HG03175 (cell line): Measurements from ENCODE around the gene PARD3.
"Not testable (repeated sequence)": the region's sequence is repeated elsewhere in the genome, so short reads cannot be mapped to it uniquely, and the experiment has no call there.

Experiments
- ATAC-seq: cut with Tn5 transposase; IDR thresholded peaks from one replicate; pipeline ENCODE4 v1.9.1; 2021; ENCODE audit warnings: mild to moderate bottlenecking, moderate library complexity; ENCODE audit not compliant: unreplicated experiment

Gene PARD3

GRCh38 chr10:34438741-34439140 is 376.4 kb downstream of the PARD3 start:
- no peak for ATAC-seq

GRCh38 chr10:34437906-34438305 is 377.2 kb downstream of the PARD3 start:
- ATAC-seq, result no peak

- no peak for ATAC-seq
Observed at GRCh38 chr10:34434119-34434594, 380.9 kb downstream of the PARD3 start.

GRCh38 chr10:34433241-34434076 is 381.6 kb downstream of the PARD3 start:
- ATAC-seq, result no peak

GRCh38 chr10:34432589-34432988 is 382.5 kb downstream of the PARD3 start:
- no peak for ATAC-seq

GRCh38 chr10:34430685-34431084 is 384.4 kb downstream of the PARD3 start:
- no peak for ATAC-seq

- no peak for ATAC-seq
Observed at GRCh38 chr10:34428501-34428900, 386.6 kb downstream of the PARD3 start.

GRCh38 chr10:34427911-34428216 is 387.2 kb downstream of the PARD3 start:
- ATAC-seq, result no peak

- not testable (repeated sequence) for ATAC-seq
Observed at GRCh38 chr10:34427158-34427910, 387.8 kb downstream of the PARD3 start.

- ATAC-seq, result not testable (repeated sequence)
Observed at GRCh38 chr10:34426538-34427157, 388.4 kb downstream of the PARD3 start.

- ATAC-seq, result no peak
Observed at GRCh38 chr10:34426041-34426440, 389.1 kb downstream of the PARD3 start.

- no peak for ATAC-seq
Observed at GRCh38 chr10:34423673-34424625, 391.1 kb downstream of the PARD3 start.

- ATAC-seq, result no peak
Observed at GRCh38 chr10:34420795-34421194, 394.3 kb downstream of the PARD3 start.

GRCh38 chr10:34420273-34420672 is 394.8 kb downstream of the PARD3 start:
- ATAC-seq, result no peak

GRCh38 chr10:34415039-34415438 is 400.1 kb downstream of the PARD3 start:
- no peak for ATAC-seq

GRCh38 chr10:34413756-34414587 is 401.1 kb downstream of the PARD3 start:
- no peak for ATAC-seq

- no peak for ATAC-seq
Observed at GRCh38 chr10:34413214-34413613, 401.9 kb downstream of the PARD3 start.

- no peak for ATAC-seq
Observed at GRCh38 chr10:34408956-34409355, 406.1 kb downstream of the PARD3 start.

- no peak for ATAC-seq
Observed at GRCh38 chr10:34408381-34408780, 406.7 kb downstream of the PARD3 start.

- ATAC-seq, result no peak
Observed at GRCh38 chr10:34407324-34407805, 407.7 kb downstream of the PARD3 start.
